ENCODE measurements around the gene NFATC1.

The NFATC1 gene

DNA sequence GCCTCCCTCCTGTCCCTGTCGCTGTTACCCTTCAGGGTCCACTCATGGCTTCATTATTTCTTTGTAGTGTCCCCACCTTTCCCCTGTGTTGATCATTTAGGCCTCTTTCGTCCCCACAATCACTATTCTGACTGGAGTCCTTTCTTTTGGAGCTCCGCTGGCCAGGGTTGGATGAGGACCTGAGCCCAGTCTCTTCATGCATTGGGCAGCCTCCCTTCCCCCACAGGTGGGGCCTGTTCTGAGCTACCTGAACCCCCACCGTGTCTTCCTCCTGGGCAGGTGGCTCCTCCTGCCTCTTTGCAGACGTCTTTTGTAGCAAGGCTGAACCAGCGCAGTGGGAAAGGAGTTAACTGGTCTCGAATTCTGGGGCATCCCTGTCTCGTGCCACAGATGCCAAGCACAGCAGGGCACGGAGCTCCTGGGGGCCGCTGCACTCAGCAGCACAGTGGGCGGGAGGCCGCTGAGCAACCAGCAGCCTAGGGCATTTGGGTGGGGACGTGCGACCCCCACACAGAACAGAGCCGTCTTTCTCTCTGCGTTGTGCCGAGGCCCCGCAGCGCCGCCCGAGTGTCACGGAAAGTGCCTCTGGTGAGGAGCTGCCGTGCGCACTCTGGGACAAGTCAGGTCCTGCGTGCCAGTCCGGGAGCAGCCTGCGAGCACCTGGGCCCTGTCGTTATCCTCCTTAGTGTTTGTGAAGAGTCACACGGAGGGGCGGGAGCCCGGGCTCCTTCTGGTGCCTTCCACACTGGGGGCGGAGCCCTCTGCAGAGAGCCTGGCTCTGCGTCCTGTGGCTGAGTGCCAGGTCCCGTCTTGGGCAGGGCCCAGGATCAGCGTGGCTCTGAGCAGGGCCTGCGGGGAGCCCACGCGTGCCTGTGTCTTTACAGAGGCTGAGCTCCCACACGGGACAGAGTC is 130.1 kb downstream of the NFATC1 start:
- no peak for DNase-seq

DNA sequence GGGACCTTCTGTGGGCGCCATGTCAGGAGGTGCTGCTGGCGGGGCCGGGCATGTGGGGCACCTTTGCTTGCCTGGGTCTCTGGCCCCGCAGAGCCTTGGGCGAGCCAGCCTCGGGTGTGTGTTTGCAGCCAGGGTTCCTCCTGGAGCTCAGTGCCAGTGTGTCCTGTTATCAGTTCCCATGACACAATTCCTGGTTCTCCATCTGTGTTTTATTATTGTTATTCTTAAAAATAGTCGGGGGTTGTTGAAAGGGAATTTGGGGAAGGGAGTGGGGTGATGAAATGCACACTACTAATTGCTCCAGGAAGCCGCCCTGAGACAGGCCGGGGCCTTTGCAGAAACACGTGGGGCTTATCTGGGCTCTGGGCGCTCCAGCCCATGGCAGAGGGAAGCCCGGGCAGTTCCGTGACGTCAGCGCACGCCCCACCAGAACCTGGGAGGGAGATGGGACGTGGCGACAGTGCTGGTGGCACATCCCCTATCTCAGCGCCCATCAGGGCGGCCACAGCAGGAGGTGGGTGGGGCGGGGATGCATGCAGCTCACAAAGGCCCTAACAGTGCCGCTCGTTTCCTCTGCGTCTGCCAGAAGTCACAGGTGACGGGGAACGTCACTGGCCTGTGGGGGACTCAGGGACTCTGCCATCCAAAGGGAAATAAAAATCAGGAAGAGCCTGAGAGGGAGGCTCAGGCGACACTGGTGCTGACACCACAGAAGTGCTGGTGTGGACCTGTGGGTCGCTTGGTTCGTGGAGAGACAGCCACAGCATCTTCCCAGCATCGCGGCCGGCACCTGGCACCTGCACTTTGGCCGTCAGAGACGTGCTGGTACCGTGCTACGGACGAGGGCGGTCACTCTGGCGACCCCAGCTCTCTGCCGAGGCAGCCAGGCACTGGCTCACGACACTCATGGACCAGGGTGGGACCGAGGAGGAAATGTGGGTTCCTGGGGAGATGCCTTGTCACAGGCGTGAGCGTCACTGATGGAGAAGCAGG is 131.0 kb downstream of the NFATC1 start:
- DNase-seq = no peak

DNA sequence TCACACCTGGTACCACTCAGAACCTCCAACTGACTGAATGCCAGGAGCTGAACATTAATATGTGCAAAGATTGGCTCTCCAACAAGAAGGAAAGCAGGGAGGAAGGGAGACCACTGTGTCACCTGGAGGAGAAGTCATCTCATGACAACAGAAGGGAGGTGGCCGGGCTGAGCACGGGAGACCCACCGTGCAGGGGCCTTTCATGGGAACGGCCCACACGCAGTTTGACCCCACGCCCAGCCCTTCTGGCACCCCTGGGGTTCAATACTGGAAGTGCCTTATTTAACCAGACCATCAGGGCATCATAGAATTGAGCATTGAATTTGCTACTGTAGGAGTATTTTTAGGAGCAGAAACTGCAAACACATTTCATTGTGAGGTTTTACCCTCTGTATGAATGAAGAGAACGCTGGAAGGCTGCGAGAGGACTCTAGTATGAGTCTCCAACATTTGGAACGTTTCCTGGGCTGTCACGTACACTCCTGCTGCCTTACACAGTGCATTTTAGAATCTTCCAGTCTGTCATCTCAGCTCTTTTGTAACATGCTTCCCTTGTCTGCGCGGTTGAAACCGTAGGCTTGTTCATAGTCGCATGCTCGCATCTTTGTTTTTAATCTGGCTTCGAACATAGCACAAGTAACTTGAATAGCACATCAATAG is 132.1 kb downstream of the NFATC1 start:
- no peak for DNase-seq

DNA sequence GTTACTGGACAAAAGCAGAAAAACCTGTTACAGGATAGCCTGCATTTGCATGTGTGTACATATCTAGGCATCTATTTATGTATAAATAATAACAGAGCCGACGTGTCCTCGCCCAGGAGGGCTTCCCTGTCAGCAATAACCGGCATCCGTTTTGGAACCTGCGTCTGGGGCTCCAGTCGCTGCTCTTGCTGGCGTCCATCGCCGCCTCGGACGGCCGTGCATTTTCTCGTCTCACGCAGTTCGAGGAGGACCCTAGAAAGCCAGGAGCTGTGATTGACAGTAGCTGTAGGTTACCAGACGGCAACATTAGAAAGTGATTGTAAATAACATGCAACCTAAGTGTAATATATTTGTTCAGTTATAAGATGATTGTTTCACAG is 132.6 kb downstream of the NFATC1 start:
- no peak for DNase-seq

DNA sequence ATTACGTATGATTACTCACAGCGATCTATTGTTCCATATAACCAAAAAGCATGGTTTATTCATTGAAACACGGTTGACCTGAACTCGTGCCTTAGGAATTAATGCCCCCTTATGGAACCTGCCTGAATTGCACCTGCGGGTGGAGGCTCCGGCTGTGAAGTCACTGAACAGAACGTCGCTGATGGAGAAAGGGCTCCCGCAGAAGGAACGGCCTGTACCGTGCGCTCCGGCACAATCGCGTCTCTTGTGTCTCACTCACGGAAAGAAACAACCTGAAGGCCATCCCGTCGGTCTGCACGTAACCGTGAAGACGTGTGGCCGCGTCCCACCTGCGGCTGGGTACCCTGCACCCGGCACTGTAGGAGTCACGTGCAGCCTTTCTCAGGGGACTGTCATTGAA is 133.1 kb downstream of the NFATC1 start:
- peak; percentile 70 for DNase-seq

DNA sequence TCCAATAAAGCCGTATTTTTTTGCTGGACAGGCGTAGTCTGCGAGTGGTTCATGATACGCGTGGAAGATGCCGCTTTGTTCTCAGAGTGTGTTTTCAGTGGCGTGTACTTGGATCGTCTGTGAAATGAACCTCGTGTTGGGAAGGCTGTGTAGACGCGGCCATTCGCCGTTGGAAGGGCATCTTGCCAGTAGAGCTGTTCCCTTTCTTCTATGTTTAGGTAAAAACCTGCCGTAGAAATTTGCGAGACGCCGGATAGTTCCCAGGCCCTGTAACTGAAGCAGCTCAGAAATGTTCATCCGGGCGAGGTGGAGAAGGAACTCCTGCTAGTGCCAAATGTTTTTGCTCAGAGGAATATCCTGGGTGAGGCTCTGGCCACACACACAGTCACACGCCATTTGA is 133.6 kb downstream of the NFATC1 start:
- DNase-seq = no peak

DNA sequence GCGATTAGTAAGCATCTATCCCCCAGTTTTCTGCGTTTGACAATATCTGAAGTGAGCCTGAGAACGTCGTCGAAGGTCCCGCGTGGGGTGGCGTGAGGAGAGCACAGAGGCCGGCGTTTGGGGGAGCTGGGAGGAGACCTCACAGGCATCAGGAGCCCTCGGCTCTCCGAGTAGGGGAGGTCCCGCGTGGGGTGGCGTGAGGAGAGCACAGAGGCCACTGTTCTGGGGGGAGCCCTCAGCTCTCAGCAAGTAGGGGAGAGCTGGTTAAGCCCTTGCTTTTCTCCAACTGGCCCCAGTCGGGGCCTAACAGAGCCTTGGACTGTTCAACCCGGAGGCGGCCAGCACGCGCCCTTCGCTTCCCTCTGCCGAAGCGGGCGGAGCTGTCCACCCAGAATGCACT is 134.3 kb downstream of the NFATC1 start:
- DNase-seq = no peak

DNA sequence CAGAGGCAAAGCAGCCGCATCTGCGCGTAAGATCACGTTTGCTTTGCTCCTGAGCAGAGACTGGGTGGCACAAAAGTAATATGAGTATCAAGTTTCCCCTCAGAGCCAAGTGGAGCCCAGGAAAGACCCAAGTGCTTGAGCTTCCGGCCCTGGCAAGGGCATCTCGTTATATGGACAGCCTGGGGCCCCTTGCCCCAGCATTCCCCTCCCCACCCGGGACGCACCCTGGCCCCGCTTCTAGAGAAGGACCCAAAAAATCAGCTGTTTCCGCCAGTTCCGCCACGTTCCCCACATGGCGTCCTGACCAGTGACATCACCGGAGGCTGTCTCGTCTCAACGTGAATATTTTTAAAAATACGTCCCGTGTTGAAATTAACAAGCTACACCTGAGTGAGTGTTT is 135.1 kb downstream of the NFATC1 start:
- no peak for DNase-seq

DNA sequence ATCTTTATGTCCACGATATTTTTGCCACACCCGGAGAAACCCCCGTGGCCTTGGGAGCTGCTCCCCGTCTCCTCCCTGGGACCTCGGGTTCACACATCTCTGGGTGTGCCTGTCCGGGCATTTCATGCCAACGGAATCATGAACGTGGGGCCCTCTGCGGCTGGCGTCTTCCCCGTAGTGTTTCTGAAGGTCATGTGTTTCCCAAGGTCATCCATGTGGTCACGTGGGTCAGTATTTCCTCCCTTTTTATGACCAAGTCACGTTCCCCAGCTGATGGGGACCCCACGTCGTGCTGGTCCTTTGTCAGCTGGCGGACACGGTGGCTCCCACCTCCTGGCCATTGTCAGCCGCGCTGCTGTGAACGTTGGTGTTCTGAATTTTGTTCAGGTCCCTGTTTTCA is 135.7 kb downstream of the NFATC1 start:
- DNase-seq = no peak

DNA sequence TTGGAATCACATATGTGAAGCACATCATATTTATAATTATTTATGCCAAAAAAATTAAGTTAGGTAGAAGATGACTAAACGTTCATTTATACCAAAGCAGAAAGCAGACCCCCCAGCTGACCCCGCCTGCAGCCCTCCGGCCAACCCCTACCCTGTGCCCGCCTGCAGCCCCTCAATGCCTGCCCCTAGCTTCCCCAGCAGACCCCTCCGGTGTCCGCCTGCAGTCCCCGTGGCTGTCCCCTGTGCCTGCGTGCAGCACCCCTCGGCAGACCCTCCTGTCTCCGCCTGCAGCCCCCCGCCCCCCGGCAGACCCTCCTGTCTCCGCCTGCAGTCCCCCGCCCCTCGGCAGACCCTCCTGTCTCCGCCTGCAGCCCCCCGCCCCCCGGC is 136.2 kb downstream of the NFATC1 start:
- no peak for DNase-seq

DNA sequence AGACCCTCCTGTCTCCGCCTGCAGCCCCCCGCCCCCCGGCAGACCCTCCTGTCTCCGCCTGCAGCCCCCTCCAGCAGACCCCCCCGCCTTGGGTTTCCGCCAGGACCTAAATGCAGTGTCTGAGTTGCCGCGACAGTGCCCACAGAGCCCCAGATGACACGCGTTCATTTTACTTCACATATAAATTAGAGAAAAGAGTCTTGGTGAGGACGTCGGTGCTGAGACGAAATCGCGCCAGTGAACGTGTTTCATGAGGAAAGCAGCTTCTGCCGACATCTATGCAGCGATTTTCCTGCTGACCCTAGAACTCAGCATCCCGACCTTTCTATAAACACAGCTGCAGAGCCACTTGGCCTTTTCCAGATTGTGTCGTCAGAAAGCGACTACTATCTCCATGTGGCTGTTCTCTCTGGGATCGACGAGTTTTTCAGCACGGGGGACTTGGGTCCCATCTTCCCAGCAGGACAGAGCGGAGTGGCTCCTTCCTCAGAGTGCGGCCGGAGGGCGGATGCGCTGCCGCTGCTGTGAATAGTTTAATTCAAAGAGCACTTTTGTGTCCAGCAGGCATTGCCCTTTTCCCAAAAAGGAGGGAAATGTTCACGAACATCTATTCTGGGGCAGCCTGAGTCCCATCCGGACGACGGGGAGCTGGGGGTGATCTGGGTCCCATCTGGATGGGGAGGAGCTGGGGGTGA is 136.7 kb downstream of the NFATC1 start:
- DNase-seq = no peak

DNA sequence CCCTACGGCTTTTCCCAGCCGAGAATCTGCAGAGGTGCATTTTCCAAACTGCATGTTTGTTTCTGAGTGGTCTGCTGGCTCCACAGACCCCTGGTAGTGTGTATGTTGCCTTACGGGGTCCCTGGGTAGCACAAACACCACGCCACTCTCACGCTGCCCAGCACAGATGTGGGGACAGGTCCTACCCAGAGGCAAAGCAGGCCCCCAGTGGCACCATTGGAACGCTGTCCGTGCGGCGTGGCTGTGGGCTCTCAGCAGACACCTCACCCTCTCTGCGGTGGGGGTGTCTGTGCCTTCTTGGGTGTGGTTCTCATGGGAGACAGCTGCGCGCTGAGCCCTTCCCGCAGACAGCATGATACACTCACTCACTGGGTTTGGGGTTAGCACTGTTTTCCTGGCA is 137.4 kb downstream of the NFATC1 start:
- no peak for DNase-seq

DNA sequence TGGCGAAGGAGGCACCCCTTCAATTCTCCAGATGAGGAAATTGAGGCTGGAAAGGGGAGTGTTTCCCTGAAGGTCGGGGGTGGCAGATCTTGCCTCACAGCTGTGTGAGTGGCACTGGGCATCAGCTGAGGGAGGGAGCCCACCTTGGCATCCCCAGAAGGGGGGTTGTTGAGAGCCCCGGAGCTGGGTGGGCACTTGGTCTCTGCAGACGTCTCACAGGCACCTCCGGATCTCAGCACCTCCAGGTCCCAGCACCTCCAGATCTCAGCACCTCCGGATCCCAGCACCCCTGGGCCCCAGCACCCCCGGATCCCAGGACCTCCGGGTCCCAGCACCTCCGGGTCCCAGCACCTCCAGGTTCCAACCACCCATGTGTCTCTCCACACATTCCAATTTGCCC is 137.9 kb downstream of the NFATC1 start:
- DNase-seq = no peak

DNA sequence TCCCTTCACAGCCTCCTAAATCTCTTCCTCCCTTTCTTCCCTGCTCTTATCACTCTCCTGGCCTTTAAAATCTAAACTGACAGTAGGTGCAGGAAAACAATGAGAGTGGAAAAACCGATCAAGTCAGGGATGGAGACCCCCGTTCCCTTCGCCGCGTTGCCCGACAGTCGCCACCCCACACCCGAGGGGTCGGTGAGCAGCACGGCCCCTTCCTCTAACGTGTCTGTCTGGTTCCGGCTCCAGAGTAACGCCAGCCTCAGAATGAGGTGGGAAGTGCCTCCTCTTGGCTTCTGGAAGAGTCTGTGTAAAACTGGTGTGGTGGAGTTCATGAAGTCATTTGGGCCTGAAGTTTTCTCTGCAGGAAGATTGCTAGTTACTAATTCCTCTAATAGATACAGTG is 138.6 kb downstream of the NFATC1 start:
- DNase-seq = no peak

DNA sequence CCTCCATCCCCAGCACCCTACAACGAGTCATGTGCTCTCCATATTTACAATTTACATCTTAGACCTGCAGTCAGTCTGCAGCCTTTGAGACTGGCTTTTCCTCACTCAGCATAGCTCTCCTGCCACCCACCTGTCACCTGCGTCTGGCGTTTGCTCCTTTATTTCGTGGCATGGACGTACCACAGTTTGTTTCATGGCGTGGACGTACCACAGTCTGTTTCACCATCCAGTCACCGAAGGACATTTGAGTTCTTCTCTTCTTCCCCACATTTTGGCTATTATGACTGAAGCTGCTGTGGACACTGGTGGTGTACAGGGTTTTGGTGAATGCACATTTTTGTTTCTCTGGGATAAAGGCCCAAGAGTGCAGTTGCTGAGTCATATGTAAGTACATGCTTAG is 142.0 kb downstream of the NFATC1 start:
- no peak for DNase-seq

DNA sequence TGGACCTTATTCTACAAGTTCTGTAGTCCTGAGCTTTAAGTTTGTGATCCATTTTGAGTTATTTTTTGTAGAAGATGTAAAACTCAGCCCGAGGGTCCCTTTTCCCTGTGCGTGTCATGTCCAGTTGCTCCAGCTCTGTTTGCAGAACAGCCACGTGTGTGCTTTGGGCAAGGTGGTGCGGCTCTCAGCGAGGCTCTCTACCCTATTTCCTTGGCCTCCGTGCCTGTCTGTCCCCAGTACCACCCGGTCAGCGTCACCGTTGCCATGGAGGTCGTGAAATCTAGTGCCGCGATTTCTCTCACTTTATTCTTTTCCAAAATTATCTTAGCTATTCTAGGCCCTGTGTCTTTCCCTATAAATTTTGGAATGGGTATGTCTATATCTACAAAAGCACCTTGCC is 142.9 kb downstream of the NFATC1 start:
- no peak for DNase-seq

DNA sequence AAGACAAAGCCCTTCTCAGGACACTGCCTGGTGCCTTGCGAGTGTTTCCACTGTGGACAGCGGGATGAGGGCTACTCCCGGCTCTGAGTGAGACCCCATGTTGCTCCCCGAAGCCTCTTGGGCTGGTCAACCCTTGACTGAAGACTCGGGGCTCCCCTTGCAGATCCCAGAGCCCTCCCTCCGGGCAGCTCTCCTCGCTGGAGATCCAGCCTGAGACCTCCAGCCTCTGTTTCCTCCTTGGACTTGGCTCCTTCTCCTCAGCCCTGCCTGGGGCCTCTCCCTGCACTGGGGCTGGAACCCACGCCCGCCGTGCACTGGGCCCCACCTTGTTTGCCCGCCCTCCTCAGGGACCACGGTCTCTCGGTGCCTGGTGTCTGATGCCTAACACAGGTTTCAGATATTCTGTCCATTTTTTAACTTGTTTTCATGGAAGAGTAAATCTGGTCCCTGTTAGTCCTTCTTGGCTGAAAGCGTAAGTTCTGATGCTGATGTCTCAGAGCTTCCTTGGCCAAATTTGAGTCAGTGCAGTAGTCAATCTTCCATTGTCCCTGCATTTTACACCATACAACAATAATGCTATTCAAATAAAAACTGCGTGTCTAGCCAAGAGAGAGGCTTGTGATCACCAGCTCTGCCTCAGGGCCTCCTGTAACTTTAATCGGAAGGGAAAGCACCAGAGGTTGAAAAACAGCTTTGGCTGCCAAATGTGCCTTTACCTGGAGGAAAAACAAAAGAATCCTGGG is 144.6 kb downstream of the NFATC1 start:
- DNase-seq = no peak

DNA sequence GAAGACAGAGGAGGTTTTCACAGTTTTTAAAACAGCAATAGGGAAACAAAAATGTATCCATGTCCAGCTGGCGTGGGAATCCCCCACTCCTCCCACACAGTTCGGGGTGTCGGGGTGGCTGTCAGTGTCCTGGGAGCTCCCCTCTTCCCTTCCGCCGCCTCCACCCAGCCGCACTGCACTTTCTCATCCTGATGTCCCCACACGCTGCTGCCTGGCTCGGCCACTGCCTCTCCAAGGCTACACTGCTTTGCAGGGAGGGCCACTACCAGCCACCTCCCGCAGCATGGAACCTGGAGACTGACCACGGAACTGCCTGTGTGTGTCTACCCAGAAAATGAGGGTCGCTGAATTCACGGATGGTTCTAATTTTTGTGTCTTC is 145.2 kb downstream of the NFATC1 start:
- no peak for DNase-seq

DNA sequence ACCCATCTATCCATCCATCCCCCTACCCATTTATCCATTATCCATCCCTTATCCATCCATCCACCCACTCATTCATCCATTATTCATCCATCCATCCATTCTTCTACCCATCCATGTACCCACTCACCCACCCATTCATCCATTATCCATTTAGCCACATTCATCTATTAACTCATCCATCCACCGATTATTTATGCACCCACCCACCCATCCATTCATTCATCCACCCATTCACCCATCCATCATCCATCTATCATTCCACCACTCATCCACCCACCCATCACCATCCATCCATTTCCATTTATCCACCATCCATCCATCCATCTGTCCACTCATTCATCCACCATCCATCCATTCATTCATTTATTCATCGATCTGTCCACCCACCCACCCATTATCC is 146.5 kb downstream of the NFATC1 start:
- DNase-seq = no peak

DNA sequence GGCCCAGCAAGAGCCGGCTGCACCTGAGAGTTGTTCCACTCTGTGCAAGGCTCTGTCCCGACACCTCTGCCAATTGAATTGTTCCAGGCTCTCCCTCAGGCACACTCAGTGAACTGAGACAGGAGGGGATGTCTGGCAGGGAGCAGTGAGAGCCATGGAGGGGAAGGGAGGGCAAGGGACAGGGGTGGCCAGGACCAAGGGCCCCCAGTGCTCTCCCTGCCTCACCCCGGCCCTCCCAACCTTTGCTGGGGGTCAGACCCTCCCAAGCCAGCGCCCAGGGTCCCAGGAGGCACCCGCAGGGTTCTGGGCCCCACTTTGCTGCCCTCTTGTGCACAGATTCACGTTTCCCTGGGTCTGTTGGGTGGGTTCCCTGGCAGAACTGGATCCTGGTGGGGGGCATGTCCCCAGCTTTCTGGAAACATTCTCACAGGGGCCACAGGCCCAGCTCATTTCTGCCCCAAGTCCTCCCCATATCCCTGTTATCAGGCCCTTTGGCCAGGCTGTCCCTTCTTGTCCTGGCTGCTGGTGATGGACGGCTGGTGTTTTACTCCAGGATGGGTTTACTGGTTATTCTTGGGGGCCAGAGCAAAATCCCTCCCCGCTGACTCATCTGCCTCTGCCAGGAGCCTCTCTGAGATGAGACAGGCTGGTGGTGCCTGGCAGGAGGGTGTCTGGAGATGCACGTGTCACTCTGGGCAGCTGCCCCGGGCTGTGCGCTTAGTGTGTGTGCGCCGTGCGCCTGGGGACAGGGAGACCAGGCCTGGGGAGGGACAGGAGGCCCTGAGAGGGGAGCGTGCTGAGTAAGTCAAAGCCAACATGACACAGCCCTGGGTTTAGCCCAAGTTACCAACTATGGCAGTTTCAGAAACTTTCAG is 147.4 kb downstream of the NFATC1 start:
- no peak for DNase-seq

DNA sequence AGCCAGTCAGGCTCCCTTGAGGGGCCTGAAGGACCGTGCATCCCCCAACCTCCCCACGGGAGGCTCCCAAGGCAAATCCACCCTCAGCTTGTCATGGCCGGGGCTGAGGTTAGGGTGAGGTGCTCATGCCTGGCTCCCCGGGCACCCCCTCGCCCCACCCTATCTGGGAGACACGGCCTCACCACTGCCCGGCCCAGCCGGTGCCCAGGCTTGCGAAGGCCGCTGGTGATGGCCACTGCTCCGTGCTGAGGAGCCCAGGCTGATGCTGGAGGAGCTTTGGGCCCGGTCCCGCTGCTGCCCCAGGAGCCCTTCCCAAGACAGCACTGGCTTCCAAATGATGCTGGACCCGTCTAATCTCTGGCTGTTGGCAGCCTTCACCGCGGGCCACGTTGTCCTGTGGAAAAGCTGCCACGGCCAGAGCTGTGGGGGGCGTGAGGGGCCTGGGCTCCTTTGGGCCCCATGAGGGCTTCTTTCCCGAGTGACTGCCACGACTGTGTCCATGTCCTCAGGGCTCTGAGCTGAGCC is 148.2 kb downstream of the NFATC1 start:
- no peak for DNase-seq

Data from fibroblast of upper back skin (primary cell).